Activated CD8-positive, alpha-beta memory T cell treated with anti-CD3 and anti-CD28 coated beads, Interleukin-2, amount 50 U/mL, for 1 hour (primary cell): ENCODE results near the gene AGXT2.
"Not testable (repeated sequence)": the region's sequence is repeated elsewhere in the genome, so short reads cannot be mapped to it uniquely, and the experiment has no call there.

ENCODE experiments used
- DNase-seq: peaks from one replicate; pipeline ENCODE4 v3.0.0-alpha.2; 2020; ENCODE audit errors: extremely low read depth

The AGXT2 gene

DNA sequence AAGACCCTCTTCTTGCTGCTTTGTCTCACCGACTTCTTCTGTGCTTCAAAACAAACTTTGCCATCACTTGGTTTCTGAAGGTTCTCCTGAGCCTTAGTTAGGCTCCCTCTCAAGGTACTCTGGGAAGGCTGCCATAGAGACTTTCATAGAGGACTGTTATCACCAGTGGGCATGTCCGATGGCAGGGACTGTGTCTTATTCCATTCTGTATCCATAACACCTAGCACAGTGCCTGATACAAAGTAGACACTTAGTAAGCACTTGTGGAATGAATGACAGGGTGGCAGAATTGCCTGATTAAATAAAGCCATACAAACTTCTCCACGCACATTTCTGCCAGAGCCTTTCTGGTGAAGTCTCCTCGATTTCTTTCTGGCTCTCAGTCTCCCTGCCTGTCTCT lies 32.7 kb downstream of the AGXT2 start:
- DNase-seq, result no peak

DNA sequence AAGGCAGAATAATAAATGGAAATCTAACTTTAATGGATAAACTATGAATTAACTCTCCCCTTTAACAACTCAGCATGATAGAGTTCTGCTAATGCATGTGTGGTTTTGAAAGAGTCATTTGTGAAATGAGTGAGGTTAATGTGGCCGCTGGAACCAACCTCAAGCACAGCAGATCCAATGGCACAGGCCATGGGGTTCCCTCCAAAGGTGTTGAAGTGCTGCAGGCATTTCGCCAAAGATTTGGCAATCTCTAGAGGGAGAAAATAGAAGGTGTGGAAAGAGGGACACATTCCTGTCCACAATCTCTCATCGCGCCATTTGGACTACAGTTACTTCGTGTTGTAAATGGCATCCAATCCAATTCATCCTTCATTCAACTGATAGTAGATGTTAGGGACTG lies 35.0 kb downstream of the AGXT2 start:
- no peak for DNase-seq

DNA sequence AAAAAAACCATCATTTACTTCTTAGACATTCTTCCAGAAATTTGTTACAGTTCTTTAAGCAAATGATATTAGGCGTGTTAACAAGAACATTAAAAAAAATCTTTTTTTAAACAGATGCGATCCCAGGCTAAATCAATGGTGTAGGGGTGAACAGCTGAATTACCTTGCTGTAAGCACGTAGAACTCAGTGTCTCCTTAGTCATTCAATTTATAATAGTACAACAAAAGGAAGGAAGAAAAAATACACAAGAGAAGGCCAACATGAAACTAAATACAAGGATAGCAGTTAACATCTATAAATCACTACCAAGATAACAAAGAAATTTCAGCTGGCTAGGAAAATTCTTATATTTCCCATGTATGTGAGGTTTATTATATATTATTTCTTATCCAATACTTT lies 35.4 kb downstream of the AGXT2 start:
- no peak for DNase-seq

DNA sequence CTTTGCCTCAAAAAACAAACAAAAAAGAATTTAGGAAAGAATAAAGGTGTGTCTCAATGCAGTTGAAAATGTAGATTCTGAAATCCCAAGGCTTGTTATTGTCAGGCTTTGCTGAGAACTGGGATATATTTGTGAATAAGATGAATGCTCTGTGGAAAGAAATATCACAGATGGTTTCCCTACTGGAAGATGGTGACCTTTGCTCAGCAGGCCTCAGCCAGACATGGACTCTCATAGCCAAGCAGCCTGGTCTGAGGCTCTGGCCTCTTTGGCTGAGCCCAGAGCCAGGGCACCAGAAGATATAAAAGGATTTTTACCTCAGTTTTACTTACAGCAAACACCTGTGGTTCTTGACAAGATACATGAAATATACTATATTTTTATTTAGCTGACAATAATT lies 37.1 kb downstream of the AGXT2 start:
- no peak for DNase-seq

DNA sequence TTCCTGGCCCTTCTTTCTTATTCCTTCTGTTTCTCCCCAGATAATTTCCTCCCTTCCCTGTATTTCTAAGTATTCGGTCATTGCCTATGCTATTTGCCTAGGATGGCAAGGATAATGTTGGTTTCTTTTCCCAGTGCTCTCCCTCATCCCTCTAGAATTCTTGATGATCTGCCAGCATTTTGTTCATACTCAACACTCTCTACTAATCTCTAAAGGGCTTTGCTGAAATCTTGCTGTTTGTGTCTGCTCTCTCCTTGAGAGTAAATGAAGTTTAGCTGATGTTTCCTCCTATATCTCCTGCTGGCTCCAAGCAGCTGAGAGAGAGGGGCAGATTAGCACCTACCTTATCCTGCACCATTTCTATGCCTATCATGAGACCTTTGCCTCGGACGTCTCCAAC lies 38.1 kb downstream of the AGXT2 start:
- no peak for DNase-seq

DNA sequence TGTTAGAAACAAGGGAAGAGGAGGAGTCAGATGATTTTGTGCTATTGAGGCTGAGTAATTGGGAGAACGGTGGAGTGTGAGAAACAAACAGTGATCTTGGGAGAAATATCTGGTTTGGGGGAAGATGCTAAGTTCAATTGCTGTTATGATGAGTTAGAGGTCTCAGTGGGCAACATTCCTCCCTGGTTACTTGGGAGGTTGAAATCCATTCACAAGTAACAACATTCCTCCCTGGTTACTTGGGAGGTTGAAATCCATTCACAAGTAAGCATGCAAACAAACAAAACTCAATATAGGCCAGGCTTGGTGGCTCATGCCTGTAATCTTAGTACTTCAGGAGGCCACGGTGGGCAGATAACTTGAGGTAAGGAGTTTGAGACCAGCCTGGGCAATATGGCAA lies 38.7 kb downstream of the AGXT2 start:
- DNase-seq, result no peak

DNA sequence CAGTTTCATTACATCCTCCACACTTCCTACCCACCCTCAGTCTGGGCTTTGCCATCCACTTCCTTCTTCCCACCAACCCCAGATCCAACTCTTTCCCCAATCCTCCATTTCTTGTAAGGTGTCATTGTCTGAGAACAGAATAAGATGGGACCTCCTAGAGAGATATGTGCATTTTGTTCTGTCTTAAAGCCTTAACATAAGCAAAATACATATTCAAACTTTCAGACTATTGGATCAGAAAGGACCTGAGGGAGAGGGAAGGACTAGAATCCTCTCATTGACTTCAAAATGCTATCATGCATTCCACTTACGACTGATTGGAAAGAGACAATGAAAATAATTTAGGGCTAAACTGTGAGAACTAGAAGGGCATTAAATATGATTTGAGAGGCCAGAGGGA lies 43.0 kb downstream of the AGXT2 start:
- no peak for DNase-seq

DNA sequence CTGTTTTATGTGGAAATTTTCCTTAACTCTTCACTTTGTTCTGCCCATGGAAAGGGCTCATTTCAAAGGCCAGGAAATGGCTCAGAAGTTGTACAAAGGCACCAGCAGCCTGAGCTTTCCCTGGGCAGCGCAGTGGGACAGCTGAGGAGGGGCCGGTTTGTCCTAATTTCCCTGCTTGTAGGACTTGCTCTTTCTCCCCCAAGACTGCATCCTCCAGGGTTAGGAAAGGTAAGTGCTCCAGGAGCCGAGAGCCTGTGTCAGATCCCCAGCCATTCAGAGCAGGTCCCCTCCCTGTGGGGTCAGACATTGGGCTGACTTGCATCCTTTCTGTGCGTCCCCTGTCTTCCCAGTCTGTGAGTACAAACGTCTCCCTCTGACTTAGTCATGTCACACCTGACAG lies 43.5 kb downstream of the AGXT2 start:
- no peak for DNase-seq

DNA sequence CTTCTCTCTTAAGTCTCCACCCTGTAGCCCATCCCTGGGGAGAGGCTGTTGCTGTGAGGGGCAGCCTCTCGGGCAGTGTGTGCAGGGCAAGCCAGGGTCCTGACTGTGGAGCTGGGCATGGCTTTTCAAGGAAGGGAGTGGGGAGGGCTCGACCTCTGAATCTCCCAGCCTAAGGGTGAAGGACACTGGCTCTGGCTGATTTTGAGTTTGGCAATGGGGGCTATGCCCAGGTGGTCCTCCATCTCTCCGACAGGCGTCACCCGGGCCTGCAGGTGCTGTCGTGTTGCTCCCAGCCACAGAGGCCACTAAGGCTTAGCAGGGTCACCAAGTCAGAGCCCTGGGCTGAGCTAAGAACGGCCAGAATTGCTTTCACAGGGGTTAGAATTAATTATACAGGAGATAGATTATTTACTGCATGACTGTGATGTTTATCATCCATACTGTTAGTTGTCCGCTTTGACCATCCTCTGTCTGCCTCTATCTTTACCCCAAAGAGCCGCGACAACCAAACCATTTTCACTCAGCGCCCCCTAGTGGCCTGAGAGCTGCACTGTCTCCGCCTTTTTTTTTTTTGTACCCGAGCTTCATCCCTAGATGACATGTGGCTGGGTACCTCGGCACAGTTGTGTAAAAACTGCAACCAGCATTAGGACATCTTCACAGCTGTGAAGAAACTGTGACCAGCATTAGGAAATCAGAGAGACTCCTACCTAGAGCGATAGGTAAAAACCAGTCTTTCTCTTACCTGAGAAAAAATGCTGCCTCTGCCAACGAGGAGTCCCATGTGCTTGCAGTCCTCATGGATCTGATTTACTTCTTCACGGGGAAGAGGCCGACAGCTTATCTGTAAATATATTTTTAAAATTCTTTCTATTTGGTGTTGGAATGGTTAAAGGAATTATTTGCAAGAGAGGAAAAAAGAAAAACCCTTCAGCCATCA lies 44.5 kb downstream of the AGXT2 start:
- DNase-seq, result peak; percentile 7

DNA sequence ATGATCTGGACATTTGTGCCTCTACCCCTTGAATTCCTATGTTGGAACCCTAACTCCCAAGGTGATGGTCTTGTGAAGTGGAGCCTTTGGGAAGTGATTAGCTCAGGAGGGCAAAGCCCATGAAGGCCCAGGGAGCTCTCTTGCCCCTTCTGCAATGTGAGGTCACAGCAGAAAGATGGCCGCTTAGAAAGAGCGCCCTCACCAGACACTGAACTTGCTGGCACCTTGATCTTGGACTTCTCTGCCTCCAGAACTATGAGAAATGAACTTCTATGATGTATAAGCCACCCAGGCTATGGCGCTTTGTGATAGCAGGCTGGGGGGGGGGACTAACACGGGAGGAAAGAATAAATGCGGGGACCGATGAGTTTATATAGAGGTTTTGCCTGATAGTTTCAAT lies 45.3 kb downstream of the AGXT2 start:
- no peak for DNase-seq

DNA sequence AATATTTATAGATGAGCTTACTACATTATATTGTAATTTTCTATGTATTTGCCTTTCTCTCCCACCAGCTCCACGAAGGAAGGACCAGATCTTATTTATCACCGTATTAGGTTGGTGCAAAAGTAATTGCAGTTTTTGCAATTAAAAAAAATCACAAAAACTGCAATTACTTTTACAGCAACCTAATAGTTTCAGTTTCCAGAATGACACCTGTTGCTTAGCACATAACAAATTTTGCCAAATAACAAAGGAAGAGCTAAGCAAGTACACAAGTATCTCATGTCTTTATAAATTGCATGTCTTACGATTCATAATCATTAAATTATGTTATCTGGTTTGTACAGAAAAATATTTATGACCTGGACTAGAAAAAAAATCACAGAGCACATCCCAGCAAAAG lies 45.9 kb downstream of the AGXT2 start:
- no peak for DNase-seq

DNA sequence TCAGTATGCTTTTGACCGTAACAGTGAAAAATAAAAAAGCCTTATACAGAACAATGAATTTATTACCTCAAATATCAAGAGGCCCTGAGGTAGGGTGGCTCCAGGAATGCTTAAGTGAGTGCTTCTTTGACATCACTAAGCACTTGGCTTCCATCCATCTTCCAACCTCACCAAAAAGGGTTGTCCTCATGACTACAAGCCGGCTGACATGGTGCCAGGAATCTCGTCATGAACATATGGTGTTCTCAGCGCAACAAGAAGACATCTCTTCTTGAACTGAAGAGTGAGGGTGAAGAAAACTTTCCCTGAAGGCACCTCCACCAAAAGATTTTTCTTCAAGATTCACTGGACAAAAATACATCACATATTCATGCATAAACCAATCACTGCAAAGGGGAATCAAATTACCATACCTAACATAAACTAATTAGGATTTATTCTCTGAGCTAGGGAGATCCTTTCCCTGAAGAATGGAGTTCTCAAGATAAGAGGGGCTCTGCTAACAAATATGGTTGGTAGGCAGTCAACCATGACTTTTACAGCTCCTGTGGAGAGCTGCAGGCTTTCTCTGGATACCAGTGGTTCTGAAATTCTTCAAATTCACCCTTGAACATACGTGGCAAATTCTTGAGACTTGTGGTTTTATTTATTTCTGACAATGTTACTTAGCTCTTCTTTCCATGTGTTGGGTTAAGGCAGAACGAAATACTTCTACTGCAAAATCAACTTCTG lies 49.5 kb downstream of the AGXT2 start:
- DNase-seq, result no peak

DNA sequence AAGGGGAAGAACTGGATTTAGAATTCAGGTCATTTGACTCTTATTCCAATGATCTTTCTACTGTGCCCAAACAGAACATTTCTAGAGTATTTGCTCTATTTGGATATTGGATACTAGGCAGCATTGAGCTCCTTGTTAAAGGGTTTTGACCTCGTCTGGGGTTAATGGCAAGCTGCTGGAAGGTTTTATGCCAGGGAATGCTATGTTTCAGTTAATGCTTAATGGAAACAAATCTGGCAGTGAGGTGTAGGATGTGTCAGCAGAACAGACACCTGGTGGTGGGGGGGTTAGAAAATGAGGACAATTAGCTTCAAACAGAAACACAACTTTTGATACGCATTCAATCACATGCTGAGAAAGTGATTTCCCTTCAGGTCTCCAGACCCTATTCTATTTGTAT lies 51.5 kb downstream of the AGXT2 start:
- DNase-seq, result no peak

DNA sequence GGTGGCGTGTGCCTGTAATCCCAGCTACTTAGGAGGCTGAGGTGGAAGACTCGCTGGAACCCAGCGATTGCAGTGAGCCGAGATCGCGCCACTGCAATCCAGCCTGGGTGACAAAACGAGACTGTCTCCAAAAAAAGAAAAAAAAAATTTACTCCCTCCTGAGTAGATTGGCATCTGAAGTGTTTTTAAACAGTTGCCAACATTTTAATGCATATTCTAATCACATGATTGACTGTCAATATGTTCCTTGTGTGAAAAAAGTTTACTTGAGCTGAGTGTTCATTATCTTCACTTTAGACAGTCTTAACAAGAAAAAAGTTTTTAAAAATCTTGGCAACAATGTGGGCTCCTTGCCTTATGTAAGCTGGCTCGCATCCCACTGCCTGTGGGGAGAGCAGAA lies 53.8 kb downstream of the AGXT2 start:
- DNase-seq, result no peak

DNA sequence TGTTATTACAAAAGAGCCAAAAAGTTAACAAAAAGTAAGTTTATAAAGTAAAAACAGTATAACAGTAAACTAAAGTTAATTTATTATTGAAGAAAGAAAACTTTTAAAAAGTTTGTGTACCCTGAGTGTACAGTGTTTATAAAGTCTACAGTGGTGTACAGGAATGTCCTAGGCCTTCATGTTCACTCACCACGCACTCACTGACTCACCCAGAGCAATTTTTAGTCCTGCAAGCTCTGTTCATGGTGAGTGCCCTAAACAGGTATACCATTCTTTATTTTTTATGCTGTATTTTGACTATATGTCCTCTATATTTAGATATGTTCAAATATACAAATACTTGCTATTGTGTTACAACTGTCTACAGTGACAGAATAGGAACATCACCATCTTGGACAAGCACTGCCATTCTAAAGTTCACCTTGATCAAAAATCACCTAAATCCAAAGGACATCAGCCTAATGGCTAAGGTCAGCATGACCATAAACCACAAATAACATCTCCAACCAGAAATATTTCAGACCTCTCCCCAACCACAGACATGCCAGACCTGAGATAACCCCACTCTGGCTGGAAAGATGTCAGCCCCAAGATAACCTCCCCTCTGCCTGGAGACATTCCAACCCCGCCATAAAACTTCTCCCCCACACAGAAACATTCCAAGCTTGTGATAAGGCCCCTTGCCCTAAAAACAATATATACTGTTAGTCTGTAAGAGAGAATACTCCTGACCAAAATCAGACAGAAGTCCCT lies 56.1 kb downstream of the AGXT2 start:
- no peak for DNase-seq

DNA sequence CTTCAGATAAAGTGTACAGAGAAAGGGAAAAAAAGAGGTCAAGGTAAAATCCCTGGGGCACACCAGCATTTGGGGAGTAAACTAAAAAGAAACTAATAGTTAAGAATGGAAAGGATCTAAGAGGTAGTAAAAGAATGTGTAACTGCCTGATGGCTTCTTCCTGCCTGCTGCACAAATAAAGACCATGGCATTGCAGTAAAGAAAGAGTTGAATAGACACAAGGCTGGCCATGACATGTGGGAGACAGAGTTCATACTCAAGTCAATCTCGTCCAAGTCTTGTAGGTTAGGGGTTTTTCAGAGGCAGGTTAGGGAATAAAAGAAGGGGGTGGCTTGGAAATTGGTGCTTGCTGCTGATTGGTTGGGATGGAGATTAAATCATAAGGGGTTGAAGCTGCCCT lies 60.8 kb downstream of the AGXT2 start:
- no peak for DNase-seq

DNA sequence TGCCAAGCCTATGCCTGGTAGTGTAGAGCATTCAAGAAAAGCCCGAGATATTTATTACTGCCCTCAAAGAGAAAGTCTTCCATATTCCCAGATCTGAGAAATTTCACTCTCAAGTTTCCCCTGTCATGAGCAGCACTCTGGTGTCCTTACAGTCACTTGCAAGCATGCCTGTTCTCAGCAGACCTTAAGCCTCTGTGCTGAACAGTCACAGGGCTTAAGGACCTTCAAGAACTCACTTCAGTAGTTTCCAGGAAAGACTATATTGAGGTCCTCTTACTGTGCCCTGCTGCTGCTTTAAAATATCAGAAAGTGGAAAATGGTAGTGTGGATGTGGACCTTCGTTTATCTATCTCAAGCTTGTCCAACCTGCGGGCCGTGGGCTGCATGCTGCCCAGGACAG lies 64.9 kb downstream of the AGXT2 start:
- no peak for DNase-seq

DNA sequence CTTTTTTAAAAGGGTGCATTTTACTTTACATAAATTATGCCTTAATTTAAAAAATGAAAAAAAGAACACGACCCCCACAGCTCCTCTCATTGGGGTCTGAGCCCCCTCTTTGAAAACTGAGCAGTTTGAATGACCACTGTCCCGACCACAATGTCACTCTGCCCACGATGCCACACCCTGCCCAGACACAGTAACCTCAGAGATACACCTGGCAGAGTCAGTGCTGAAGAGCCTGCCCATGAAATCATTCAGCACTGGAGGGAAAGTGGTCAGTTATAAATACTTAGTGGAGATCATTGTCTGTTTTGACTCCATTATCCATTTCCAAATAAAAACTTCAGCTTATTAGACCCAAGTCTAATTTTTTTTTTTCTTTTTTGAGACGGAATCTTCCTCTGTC lies 69.1 kb downstream of the AGXT2 start:
- no peak for DNase-seq

DNA sequence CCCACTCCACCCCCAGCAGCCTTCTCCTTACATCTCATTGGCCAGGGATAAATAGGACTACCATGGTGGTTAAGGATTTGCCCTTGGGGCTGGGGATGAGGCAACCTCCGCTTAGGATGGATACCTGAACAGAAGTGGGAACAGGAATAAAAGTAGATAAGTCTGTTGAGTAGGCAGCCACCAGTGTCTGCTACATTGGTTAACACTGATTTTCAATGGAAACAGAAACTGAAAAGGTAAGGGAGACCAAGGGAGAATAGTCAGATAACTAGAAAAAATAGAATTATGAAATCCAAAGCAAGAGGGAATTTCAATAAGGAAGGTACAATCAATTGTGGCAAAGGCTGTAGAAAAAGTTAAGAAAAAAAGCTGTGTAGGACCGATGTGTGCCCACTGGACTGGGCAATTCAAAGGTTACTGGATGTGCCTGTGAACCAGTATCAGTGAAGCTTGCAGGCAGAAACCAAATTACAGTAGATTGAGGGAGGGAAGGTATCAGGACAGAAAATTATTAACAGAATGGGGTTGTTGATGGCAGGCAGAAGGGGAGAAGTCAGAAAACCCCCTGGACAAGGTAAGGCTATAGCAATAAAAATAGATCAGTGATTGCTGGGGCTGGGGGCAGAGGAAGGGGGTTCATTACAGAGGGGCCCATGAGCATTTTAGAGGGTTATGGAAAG lies 69.7 kb downstream of the AGXT2 start:
- no peak for DNase-seq

DNA sequence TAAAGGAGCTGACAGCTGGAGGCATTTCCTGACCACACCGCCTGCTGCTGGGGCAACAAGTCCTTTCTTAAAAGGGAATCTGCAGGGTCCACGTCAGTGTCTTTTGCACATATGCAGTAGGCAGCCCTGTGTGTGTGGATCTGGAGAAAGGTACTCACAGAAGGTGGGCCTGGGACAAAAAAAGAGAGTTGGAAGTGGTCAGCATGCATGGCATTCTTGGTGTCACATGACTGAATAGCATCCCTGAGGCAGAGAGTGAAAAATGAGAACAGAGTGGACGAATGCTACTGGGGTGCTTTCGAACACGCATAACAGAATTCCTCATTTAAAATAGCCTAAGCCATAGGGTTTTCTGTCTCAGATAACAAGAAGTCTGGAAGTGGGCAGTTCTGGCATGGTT lies 71.4 kb downstream of the AGXT2 start:
- no peak for DNase-seq

DNA sequence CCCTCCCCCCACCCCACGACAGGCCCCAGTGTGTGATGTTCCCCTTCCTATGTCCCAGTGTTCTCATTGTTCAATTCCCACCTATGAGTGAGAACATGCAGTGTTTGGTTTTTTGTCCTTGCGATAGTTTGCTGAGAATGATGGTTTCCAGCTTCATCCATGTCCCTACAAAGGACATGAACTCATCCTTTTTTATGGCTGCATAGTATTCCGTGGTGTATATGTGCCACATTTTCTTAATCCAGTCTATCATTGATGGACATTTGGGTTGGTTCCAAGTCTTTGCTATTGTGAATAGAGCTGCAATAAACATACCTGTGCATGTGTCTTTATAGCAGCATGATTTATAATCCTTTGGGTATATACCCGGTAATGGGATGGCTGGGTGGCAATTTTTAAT lies 76.1 kb downstream of the AGXT2 start:
- DNase-seq, result not testable (repeated sequence)

DNA sequence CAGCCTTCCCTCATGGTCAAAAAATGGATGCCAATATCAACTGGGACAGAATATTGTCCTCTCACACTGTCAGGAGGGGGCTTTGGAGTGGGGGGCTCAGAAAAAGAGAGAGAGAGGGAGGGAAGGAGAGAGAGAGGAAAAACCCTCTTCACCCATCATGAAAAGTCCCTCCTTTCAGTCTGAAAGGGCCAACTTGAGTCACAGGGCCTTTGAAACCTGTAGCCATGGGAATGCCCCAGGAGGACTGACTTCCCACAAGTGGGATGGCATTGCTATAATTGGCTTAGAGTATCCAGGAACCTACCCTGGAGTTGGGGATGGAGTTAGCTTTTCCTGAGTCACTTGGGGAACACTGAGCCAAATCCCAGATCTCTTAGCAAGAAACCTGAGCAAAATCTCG lies 77.2 kb downstream of the AGXT2 start:
- DNase-seq, result no peak
